NOMO-1 treated with dmso at 0.1 percent for 144 hours (cell line): Measurements from ENCODE around the gene TIPARP.
"Not testable (repeated sequence)": the region's sequence is repeated elsewhere in the genome, so short reads cannot be mapped to it uniquely, and the experiment has no call there.

Experiments used
- DNase-seq: peaks from one replicate; lab custom pipeline; 2025; ENCODE audit not compliant: unreplicated experiment; lab: John Stamatoyannopoulos, UW

The TIPARP gene

GRCh38 chr3:156737049-156737448 lies 62.7 kb downstream of the TIPARP start:
- DNase-seq = not testable (repeated sequence)

- no peak for DNase-seq
Measured at GRCh38 chr3:156738251-156738650, 63.9 kb downstream of the TIPARP start.

- no peak for DNase-seq
Measured at GRCh38 chr3:156739976-156740375, 65.6 kb downstream of the TIPARP start.

GRCh38 chr3:156740581-156740980 lies 66.2 kb downstream of the TIPARP start:
- DNase-seq = not testable (repeated sequence)

- no peak for DNase-seq
Measured at GRCh38 chr3:156741935-156742334, 67.5 kb downstream of the TIPARP start.

- DNase-seq = no peak
Measured at GRCh38 chr3:156742401-156742800, 68.0 kb downstream of the TIPARP start.

- no peak for DNase-seq
Measured at GRCh38 chr3:156743859-156744258, 69.5 kb downstream of the TIPARP start.

- no peak for DNase-seq
Measured at GRCh38 chr3:156744631-156745030, 70.2 kb downstream of the TIPARP start.

- no peak for DNase-seq
Measured at GRCh38 chr3:156745766-156746165, 71.4 kb downstream of the TIPARP start.

- DNase-seq = no peak
Measured at GRCh38 chr3:156747046-156747445, 72.7 kb downstream of the TIPARP start.

- no peak for DNase-seq
Measured at GRCh38 chr3:156749244-156749643, 74.9 kb downstream of the TIPARP start.

GRCh38 chr3:156750191-156750873 lies 75.9 kb downstream of the TIPARP start:
- no peak for DNase-seq

GRCh38 chr3:156750874-156751245 lies 76.5 kb downstream of the TIPARP start:
- no peak for DNase-seq

- peak; percentile 43 for DNase-seq
Measured at GRCh38 chr3:156751461-156752025, 77.2 kb downstream of the TIPARP start.
